CD14-positive monocyte (primary cell): ENCODE measurements around the gene CCDC154. TPM values are rescaled to one million over a fixed set of nuclear protein-coding genes. Genes with fewer than 3 reads are reported as not detected.

Experiments used
- DNase-seq, 3 donors: peaks; one replicate each; pipeline ENCODE4 v3.0.0-alpha.2; 2011 to 2022
- H2AFZ ChIP-seq: 2 replicates; pipeline ENCODE4 v1.6.0; 2012; ENCODE audit warnings: mild to moderate bottlenecking, low read depth, low read length, inconsistent platforms; ENCODE audit not compliant: insufficient read depth, poor library complexity, severe bottlenecking
- H3K27ac ChIP-seq, 2 donors: 1 replicate in 1 of 2; 2 replicates in 1 of 2; pipeline ENCODE4 v1.5.1; 2012 to 2013; ENCODE audit warnings: low read length in 2 of 2, control low read depth in 1 of 2, inconsistent platforms in 1 of 2, low read depth in 1 of 2, mild to moderate bottlenecking in 1 of 2
- H3K27me3 ChIP-seq, 2 donors: one replicate each; pipeline versions ENCODE4 v1.6.0 to v1.6.1; 2011 to 2013; ENCODE audit warnings: low read length in 2 of 2; ENCODE audit not compliant: control insufficient read depth in 2 of 2, insufficient read depth in 2 of 2
- H3K36me3 ChIP-seq, 2 donors: replicated peaks in 1 of 2; 1 replicate in 1 of 2; 2 replicates in 1 of 2; pipeline versions ENCODE4 v1.5.1 to v1.6.1; 2012 to 2013; ENCODE audit warnings: low read length in 2 of 2, control low read depth in 1 of 2, inconsistent platforms in 1 of 2, mild to moderate bottlenecking in 1 of 2; ENCODE audit not compliant: insufficient read depth in 2 of 2, control insufficient read depth in 1 of 2
- H3K4me1 ChIP-seq, 2 donors: 1 replicate in 1 of 2; 2 replicates in 1 of 2; pipeline versions ENCODE4 v1.5.1 to v1.6.1; 2012 to 2013; ENCODE audit warnings: low read length in 2 of 2, control low read depth in 1 of 2, inconsistent platforms in 1 of 2, mild to moderate bottlenecking in 1 of 2, moderate library complexity in 1 of 2; ENCODE audit not compliant: insufficient read depth in 2 of 2, control insufficient read depth in 1 of 2
- H3K4me2 ChIP-seq: replicated peaks from 2 replicates; pipeline ENCODE3; 2012; ENCODE audit warnings: low read length, moderate library complexity, mild to moderate bottlenecking; ENCODE audit not compliant: poor library complexity, severe bottlenecking; ENCODE audit errors: extremely low read depth
- H3K4me3 ChIP-seq, 3 experiments: fragments of 200-600 bp in 1 of 3; sonication (generic) in 1 of 3; replicated peaks in 1 of 3; 1 replicate in 2 of 3; 2 replicates in 1 of 3; pipeline ENCODE4 v1.5.1; 2011 to 2013; ENCODE audit warnings: low read length in 3 of 3, mild to moderate bottlenecking in 3 of 3, control low read depth in 2 of 3, low read depth in 2 of 3, inconsistent platforms in 1 of 3, moderate library complexity in 1 of 3
- H3K79me2 ChIP-seq: 2 replicates; pipeline ENCODE4 v1.6.0; 2012; ENCODE audit warnings: mild to moderate bottlenecking, control low read depth, inconsistent platforms, low read length, moderate library complexity; ENCODE audit not compliant: insufficient read depth
- H3K9ac ChIP-seq: 2 replicates; pipeline ENCODE4 v1.6.0; 2017; ENCODE audit warnings: low read length, mild to moderate bottlenecking; ENCODE audit not compliant: insufficient read depth, poor library complexity, severe bottlenecking
- H3K9me3 ChIP-seq, 2 donors: replicated peaks in 1 of 2; 1 replicate in 1 of 2; 2 replicates in 1 of 2; pipeline versions ENCODE4 v1.5.1 to v1.6.1; 2012 to 2013; ENCODE audit warnings: low read length in 2 of 2, control low read depth in 1 of 2; ENCODE audit not compliant: control insufficient read depth in 1 of 2, insufficient read depth in 1 of 2
- H4K20me1 ChIP-seq: 2 replicates; pipeline ENCODE4 v1.6.0; 2012; ENCODE audit warnings: mild to moderate bottlenecking, low read length, control low read depth, moderate library complexity; ENCODE audit not compliant: insufficient read depth
- H3K27ac Mint-ChIP-seq, 7 donors: one replicate each; pipeline ENCODE4 v1.8.0; 2020; ENCODE audit warnings: mild to moderate bottlenecking in 7 of 7, mixed read lengths in 7 of 7, moderate library complexity in 6 of 7, inconsistent platforms in 2 of 7
- H3K27me3 Mint-ChIP-seq, 3 donors: one replicate each; pipeline ENCODE4 v1.8.0; 2021 to 2022; ENCODE audit warnings: low read depth in 3 of 3, mild to moderate bottlenecking in 3 of 3, mixed read lengths in 3 of 3, moderate library complexity in 3 of 3, inconsistent platforms in 1 of 3
- H3K36me3 Mint-ChIP-seq, 2 donors: one replicate each; pipeline ENCODE4 v1.8.0; 2020; ENCODE audit warnings: mixed read lengths in 2 of 2, inconsistent platforms in 1 of 2, mild to moderate bottlenecking in 1 of 2
- H3K4me1 Mint-ChIP-seq: one replicate; pipeline ENCODE4 v1.8.0; 2020; ENCODE audit warnings: mild to moderate bottlenecking, mixed read lengths
- H3K4me3 Mint-ChIP-seq, 2 donors: one replicate each; pipeline ENCODE4 v1.8.0; 2020; ENCODE audit warnings: mild to moderate bottlenecking in 2 of 2, mixed read lengths in 2 of 2, moderate library complexity in 1 of 2
- H3K9me3 Mint-ChIP-seq, 7 donors: one replicate each; pipeline ENCODE4 v1.8.0; 2020 to 2022; ENCODE audit warnings: mixed read lengths in 7 of 7, mild to moderate bottlenecking in 6 of 7, moderate library complexity in 6 of 7, inconsistent platforms in 2 of 7
- CTCF ChIP-seq: fragments of 200-600 bp; IDR thresholded peaks from one replicate; pipeline ENCODE4 v1.8.0; 2022; ENCODE audit warnings: antibody characterized with exemption, mild to moderate bottlenecking
- WGBS: methylation state at CpG from one replicate; pipeline ENCODE4 v1.1.5; 2013; ENCODE audit warnings: missing lambda C conversion rate; ENCODE audit not compliant: insufficient coverage; 5-methylcytosine and 5-hydroxymethylcytosine counted together
- intact Hi-C, 2 donors: fragments of 100-400 bp; cut with micrococcal nuclease; formaldehyde crosslinking; loops; one replicate each; pipeline versions ENCODE4 v1.15.0 to v1.15.1; 2023
- polyA plus RNA-seq, 3 donors: library from polyadenylated mRNA; depleted of rRNA in 1 of 3; unstranded in 2 of 3; stranded (reverse) in 1 of 3; fragments of 300-500 nt in 2 of 3; fragments of >200 nt in 1 of 3; fragmentation: Illumina TruSeq in 2 of 3; gene quantifications; 1 replicate in 2 of 3; 2 replicates in 1 of 3; pipeline ENCODE4 v1.2.3, GENCODE V29; 2012 to 2021

Gene CCDC154
- polyA plus RNA-seq, 3 donors = 5.9 TPM; not detected in 2

GRCh38 chr16:1445518-1446203, 1.3 kb upstream of the CCDC154 start:
- Histone ChIP-seq H3K27me3 (no peaks in the 10 kb centered on the region), H4K20me1 (peaks cover 32% of the 10 kb centered on the region), H2AFZ (no peak overlapping the region), H3K4me2 (no peak overlapping the region), H3K9me3 (no peaks in the 10 kb centered on the region), H3K9ac (no peak overlapping the region), H3K4me3 (no peak overlapping the region), H3K79me2 (no peaks in the 10 kb centered on the region), H3K27ac (no peak overlapping the region), H3K36me3 (peaks cover 51 to 53% of the 10 kb centered on the region in 2 donors), H3K4me1 (no peaks in the 10 kb centered on the region)
- Mint-ChIP-seq H3K4me1 (no peaks in the 10 kb centered on the region), H3K4me3 (no peak overlapping the region), H3K27me3 (peaks cover 0 to 3% (median 0%) of the 10 kb centered on the region in 3 donors), H3K27ac (no peak overlapping the region), H3K36me3 (peaks cover 30 to 39% of the 10 kb centered on the region in 2 donors), H3K9me3 (no peaks in the 10 kb centered on the region)
- intact Hi-C loops = no loop called here
- WGBS = 92% methylated on average over 23 of the region's 25 CpGs
- no peak for TF ChIP-seq CTCF
- DNase-seq = no peak

GRCh38 chr16:1444730-1445517, 568 bp upstream of the CCDC154 start:
- Histone ChIP-seq H3K27me3 (no peaks in the 10 kb centered on the region), H3K36me3 (peaks cover 43 to 45% of the 10 kb centered on the region in 2 donors)
- no peak overlapping the region for H3K27ac Mint-ChIP-seq

More at GRCh38 chr16:1444730-1445517, 568 bp upstream of the CCDC154 start:
- DNase-seq = no peak
- Histone ChIP-seq H3K9ac (no peak overlapping the region), H3K4me2 (no peak overlapping the region), H3K9me3 (no peaks in the 10 kb centered on the region), H4K20me1 (peaks cover 28% of the 10 kb centered on the region), H2AFZ (no peak overlapping the region), H3K4me3 (no peak overlapping the region), H3K79me2 (no peaks in the 10 kb centered on the region), H3K27ac (no peak overlapping the region), H3K4me1 (no peaks in the 10 kb centered on the region)
- intact Hi-C loops = no loop called here
- Mint-ChIP-seq H3K9me3 (no peaks in the 10 kb centered on the region), H3K27me3 (peaks cover 0 to 3% (median 0%) of the 10 kb centered on the region in 3 donors), H3K4me1 (no peaks in the 10 kb centered on the region), H3K36me3 (peaks cover 25 to 32% of the 10 kb centered on the region in 2 donors), H3K4me3 (no peak overlapping the region)
- TF ChIP-seq CTCF = no peak
- WGBS = 81% methylated on average over 33 of the region's 48 CpGs
